ENCODE measurements around the gene PTCD1.

GRCh38 chr7:99398891-99399445 lies 39.6 kb downstream of the PTCD1 start:
- no peak for TF ChIP-seq CTCF (IDR thresholded peaks at IDR 0.05; ENCODE audit: low read depth, low read length, poor library complexity, severe bottlenecking)
- no peak for TF ChIP-seq EZH2phosphoT487 (IDR thresholded peaks at IDR 0.05; ENCODE audit: borderline replicate concordance, low read length)

Measured in DOHH2 (cell line).